Stomach smooth muscle (tissue), 2 donors: Measurements from ENCODE around the gene PRICKLE4.

ENCODE experiments used
- H3K27ac ChIP-seq: one replicate; pipeline ENCODE4 v1.7.0; 2013; ENCODE audit warnings: mild to moderate bottlenecking, low read length, inconsistent platforms
- H3K27me3 ChIP-seq, 2 donors: one replicate each; pipeline ENCODE4 v1.7.0; 2013; ENCODE audit warnings: low read length in 2 of 2; ENCODE audit not compliant: insufficient read depth in 2 of 2, control insufficient read depth in 1 of 2
- H3K36me3 ChIP-seq, 2 donors: one replicate each; pipeline ENCODE4 v1.7.0; 2013; ENCODE audit warnings: low read length in 2 of 2; ENCODE audit not compliant: control insufficient read depth in 2 of 2, insufficient read depth in 2 of 2
- H3K4me1 ChIP-seq: one replicate; pipeline ENCODE4 v1.7.0; 2013; ENCODE audit warnings: low read length; ENCODE audit not compliant: control insufficient read depth, insufficient read depth
- H3K4me3 ChIP-seq, 2 donors: one replicate each; pipeline ENCODE4 v1.7.0; 2013; ENCODE audit warnings: low read length in 2 of 2
- H3K9ac ChIP-seq, 2 donors: one replicate each; pipeline ENCODE4 v1.7.0; 2013; ENCODE audit warnings: low read length in 2 of 2, mild to moderate bottlenecking in 1 of 2
- H3K9me3 ChIP-seq, 2 donors: one replicate each; pipeline ENCODE4 v1.7.0; 2013; ENCODE audit warnings: low read length in 2 of 2; ENCODE audit not compliant: control insufficient read depth in 2 of 2
- donor health status: healthy.
- donor health status: Pancreatic carcinoma.

PRICKLE4 gene

DNA sequence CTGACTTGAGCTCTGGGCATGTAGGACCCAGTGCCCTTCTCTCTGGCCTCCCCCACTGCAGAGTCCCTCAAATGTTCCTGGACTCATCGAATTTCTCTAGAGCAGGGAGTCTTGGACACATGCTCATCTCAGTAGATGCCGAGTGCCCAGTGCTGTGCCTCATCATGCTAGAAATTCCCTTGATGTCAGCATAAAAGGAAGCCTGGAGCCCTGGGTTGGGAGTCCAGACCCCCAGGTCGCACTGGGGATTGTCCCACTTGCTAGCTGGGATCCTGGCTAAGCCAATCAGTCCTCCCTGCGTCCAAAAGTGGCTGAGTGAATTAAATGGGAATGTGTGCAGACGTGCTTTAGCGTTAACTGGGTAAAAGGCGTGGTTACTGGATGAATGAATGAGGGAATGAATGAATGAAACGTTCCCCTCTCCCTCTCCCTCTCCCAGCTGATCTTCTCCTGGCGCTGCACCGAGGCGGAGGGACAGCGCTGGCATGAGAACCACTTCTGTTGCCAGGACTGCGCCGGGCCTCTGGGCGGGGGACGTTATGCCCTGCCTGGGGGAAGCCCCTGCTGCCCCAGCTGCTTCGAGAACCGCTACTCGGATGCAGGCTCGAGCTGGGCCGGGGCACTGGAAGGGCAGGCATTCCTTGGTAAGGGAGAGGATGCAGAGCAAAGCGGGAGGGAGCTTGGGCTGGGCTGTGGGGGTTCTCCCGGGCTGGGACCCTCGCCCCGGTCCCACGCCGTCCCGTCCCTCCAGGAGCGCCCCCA, 5.3 kb downstream of the PRICKLE4 start:
- Histone ChIP-seq H3K4me3 (peak overlapping the region; percentile 61 to 99), H3K4me1 (peaks cover 38% of the 10 kb centered on the region), H3K27me3 (no peaks in the 10 kb centered on the region), H3K36me3 (peaks cover 10 to 12% of the 10 kb centered on the region in 2 donors), H3K9me3 (no peaks in the 10 kb centered on the region), H3K9ac (peak overlapping the region; percentile 50 to 55), H3K27ac (peak overlapping the region; percentile 53)

DNA sequence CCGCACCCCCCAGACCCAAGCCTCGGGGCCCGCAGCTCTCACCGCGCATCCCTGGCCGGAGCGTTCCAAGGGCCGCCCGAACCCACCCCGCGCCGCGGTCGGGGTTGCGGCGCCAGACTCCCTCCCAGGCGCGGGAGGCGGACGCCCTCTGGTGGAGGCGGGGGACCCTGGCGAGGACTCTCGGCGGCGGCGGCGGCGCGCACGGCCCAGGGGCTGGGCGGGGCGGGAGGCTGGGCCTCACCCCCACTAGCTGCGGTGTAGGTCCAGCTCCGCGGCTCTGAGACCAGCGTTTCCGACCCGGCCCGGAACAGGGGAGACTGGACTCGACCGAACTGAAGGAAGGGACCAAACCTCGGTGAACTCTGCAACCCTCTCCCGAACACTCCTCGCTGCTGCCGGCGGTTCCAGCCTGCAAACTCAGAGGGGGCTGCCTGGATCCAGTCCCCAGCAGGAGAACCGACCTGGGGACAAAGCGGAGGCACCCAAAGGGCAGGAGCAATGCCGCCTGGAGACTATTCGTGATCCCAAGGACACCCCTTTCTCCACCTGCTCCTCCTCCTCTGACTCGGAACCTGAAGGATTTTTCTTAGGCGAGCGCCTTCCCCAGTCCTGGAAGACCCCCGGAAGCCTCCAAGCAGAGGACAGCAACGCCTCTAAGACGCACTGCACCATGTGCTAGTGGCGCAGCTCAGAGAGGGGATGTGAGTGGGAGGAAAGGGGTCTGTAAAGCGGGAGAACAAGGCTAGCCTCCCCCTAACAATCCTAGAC, 6.1 kb downstream of the PRICKLE4 start:
- Histone ChIP-seq H3K9me3 (no peaks in the 10 kb centered on the region), H3K4me3 (peak overlapping the region; percentile 85 to 99), H3K27ac (peak overlapping the region; percentile 94), H3K9ac (peak overlapping the region; percentile 92 to 95), H3K4me1 (peaks cover 31% of the 10 kb centered on the region), H3K36me3 (peaks cover 13 to 15% of the 10 kb centered on the region in 2 donors), H3K27me3 (no peaks in the 10 kb centered on the region)

DNA sequence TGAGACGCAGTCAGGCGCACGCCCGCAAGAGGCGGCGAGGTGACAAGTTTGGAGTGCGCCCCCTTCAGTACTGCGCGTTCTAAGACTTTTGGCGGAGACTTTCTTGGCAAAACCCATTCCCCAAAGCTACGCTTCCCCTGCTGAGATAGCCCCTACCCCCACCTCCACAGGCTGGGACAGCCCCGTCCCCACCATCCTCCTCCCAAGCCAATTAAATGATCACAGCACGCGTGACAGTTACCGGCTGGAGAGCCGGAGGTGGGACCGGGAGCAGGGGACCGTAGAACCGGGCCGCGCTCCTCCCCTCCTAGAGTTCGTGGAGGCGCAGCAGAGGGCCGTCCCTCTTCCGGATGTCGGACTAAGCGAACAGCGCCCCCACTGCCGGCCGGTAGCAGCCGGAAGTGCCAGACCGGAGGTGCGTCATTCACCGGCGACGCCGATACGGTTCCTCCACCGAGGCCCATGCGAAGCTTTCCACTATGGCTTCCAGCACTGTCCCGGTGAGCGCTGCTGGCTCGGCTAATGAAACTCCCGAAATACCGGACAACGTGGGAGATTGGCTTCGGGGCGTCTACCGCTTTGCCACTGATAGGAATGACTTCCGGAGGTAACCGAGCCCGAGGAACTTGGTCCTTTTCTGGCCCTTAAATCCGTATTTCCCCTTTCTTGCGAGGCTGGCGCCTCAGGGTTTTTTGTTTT, 6.8 kb downstream of the PRICKLE4 start, which contains the start of gene TOMM6:
TOMM6 (plus strand) TSS at position 476 of the 699 bp plus-strand sequence; CDS start at position 480, 4 bp downstream.
- Histone ChIP-seq H3K27me3 (no peaks in the 10 kb centered on the region), H3K9me3 (no peaks in the 10 kb centered on the region), H3K27ac (peak within 1 kb of the TSS; percentile 94), H3K9ac (peak within 1 kb of the TSS; percentile 95 to 99), H3K36me3 (peaks cover 16 to 20% of the 10 kb centered on the region in 2 donors), H3K4me3 (peak within 1 kb of the TSS; percentile 85 to 99), H3K4me1 (peaks cover 29% of the 10 kb centered on the region)

DNA sequence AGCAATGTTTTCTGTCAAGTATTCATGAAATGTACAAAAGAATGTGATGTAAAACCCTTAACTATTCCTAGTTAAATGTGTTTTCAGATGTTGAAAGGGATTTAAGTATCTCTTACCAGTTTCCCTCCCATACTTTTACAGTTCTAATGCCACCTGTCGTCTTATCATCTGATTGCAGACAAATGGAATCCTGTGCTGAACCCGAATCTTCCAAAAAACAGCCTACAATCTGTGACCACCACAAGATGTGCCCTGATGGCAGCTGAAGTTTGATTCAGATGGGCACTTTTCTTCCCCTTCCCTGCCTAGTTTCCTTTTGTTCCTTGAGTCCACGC, 8.8 kb downstream of the PRICKLE4 start:
- Histone ChIP-seq H3K4me3 (no peak overlapping the region), H3K4me1 (peaks cover 29% of the 10 kb centered on the region), H3K9me3 (no peaks in the 10 kb centered on the region), H3K36me3 (peaks cover 16 to 20% of the 10 kb centered on the region in 2 donors), H3K9ac (no peak overlapping the region), H3K27ac (no peak overlapping the region), H3K27me3 (no peaks in the 10 kb centered on the region)

DNA sequence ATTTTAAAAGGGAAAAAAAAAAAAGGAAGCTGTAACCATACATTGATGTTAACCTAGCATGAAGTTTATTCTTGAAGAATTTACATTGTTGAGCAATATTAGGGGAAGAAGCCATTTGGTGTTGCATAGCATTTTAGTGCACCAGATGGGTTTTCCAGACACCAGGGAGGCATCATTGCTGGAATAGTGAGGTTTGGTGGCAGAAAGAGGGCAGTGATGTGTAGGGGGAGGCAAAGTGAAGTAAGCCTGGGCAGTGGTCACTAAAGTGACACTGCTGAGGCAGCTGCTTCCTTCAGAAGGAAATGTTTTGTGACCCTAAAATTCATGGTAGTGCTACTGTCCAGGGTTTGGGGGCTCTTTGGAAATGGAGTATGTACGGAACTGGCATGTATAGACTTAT, 9.5 kb downstream of the PRICKLE4 start:
- Histone ChIP-seq H3K4me1 (peaks cover 27% of the 10 kb centered on the region), H3K27ac (no peak overlapping the region), H3K36me3 (peaks cover 19 to 24% of the 10 kb centered on the region in 2 donors), H3K9me3 (no peaks in the 10 kb centered on the region), H3K4me3 (no peak overlapping the region), H3K9ac (no peak overlapping the region), H3K27me3 (no peaks in the 10 kb centered on the region)

DNA sequence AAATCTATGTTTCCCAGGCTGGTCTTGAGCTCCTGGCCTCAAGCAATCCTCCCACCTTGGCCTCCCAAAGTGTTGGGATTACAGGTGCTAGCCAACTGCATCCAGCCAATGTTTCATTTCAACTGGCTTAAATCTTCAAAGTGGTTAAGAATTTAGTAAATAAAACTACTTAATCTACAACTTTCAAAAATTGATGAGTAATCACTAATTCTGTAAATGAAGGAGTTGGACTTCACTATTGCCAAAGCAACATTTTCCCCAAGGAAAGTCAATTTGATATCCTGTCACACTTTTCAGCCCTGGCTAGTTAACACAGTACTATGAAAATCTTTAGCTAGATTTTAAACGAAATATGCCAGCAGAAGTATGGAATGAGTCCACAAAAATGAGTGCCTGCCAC, 10.7 kb downstream of the PRICKLE4 start:
- Histone ChIP-seq H3K4me1 (peaks cover 16% of the 10 kb centered on the region), H3K9me3 (no peaks in the 10 kb centered on the region), H3K27ac (no peak overlapping the region), H3K9ac (no peak overlapping the region), H3K27me3 (no peaks in the 10 kb centered on the region), H3K36me3 (peaks cover 25 to 27% of the 10 kb centered on the region in 2 donors), H3K4me3 (no peak overlapping the region)

DNA sequence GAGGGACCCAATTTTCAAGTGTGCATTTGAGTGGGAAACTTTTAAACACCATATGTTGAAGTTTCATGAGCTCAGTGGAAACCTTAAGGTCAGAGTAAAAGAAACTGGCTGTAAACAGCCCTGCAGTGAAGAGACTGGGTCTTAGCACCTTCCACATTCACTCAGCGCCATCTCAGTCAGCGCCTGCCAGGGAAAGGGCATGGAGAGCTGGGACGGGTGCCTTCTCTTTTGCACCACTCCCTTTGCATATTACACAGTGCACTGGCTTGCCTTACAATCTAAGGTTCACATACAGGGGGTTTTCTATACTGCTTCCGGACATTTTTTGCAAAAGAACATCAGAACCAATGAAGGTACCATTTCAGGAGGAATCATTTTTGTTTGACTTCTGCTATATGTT, 11.4 kb downstream of the PRICKLE4 start:
- peaks cover 25 to 29% of the 10 kb centered on the region in 2 donors for H3K36me3 ChIP-seq
- no peak overlapping the region for H3K4me3 ChIP-seq
- peaks cover 14% of the 10 kb centered on the region for H3K4me1 ChIP-seq
- H3K27me3 ChIP-seq, result no peaks in the 10 kb centered on the region
- H3K9me3 ChIP-seq, result no peaks in the 10 kb centered on the region
- no peak overlapping the region for H3K9ac ChIP-seq
- no peak overlapping the region for H3K27ac ChIP-seq

DNA sequence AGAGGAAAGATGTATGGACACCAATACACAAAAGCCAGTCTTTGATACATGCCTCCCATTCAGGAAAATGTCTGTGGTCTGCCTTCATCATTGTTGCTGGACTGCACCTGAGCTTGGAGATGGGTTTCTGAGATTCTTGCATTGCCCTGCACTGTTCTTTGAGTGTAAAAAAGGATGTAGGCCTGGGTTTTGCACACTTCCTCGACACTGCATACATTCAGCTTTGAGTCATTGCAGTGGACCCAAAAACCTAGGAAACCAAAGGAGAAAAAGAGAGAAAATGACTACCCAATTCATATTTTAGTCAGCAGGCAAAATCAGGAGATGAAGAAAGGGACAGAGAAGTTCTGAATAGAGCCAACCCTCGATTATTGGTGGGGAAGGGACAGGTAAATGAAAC, 15.9 kb downstream of the PRICKLE4 start:
- Histone ChIP-seq H3K9ac (no peak overlapping the region), H3K27ac (no peak overlapping the region), H3K4me1 (no peaks in the 10 kb centered on the region), H3K9me3 (no peaks in the 10 kb centered on the region), H3K4me3 (no peak overlapping the region), H3K27me3 (no peaks in the 10 kb centered on the region), H3K36me3 (peaks cover 18 to 29% of the 10 kb centered on the region in 2 donors)

DNA sequence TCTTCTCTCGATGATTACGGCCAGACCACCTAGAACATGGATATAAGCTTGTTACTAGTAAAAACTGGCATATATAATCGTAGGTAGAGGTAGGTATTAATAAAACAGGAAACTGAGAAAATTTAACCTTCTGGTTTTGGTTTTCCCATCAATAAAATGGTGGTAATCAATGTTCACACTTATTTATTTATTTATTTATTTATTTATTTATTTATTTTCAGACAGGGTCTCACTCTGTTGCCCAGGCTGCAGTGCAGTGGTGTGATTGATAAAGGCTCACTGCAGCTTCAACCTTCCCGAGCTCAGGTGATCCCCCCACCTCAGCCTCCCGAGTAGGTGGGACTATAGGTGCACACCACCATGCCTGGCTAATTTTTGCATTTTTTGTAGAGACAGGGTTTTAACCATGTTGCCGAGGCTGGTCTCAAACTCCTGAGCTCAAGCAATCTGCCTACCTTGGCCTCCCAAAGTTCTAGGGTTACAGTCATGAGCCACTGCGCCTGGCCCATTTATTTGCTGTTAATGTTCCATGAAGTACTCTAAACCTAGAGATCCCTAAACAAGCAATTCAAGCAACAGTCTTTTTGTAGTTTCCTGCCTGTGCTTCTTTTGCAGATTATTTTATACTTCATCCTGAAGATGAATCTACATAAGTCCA, 18.4 kb downstream of the PRICKLE4 start:
- Histone ChIP-seq H3K27ac (no peak overlapping the region), H3K9me3 (no peaks in the 10 kb centered on the region), H3K9ac (no peak overlapping the region), H3K36me3 (peaks cover 13 to 25% of the 10 kb centered on the region in 2 donors), H3K4me3 (no peak overlapping the region), H3K4me1 (no peaks in the 10 kb centered on the region), H3K27me3 (no peaks in the 10 kb centered on the region)

DNA sequence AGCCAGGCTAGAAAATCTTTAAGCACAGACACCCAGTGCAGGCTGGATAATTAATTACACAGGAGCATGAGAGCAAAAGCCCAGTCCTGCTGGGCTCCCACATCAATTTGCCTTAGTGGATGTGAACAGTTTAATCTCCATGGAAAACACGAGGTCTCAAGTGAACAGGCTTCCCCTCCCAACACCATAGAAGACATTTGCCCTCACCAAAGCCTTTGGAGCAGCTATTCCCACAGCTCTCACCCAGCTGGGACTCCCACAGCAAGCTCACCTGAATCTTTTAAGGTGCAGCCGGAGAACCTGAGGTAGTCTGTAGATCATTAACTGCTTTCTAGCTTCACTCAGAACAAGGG, 19.0 kb downstream of the PRICKLE4 start:
- Histone ChIP-seq H3K36me3 (peaks cover 11 to 23% of the 10 kb centered on the region in 2 donors), H3K4me3 (no peak overlapping the region), H3K27ac (no peak overlapping the region), H3K27me3 (no peaks in the 10 kb centered on the region), H3K9me3 (no peaks in the 10 kb centered on the region), H3K4me1 (no peaks in the 10 kb centered on the region), H3K9ac (no peak overlapping the region)
